ENCODE results near the gene ATP10B.

ATP10B gene

GRCh38 chr5:160567031-160567705 is 284.8 kb downstream of the ATP10B start:
- Histone ChIP-seq H3K4me3 (ENCODE audit: low read depth, low read length) (no peak overlapping the region), H3K27ac (ENCODE audit: extremely low read depth, low read depth, low read length) (no peak overlapping the region), H3K4me1 (ENCODE audit: control insufficient read depth, insufficient read depth, low read length) (no peaks in the 10 kb centered on the region), H3K36me3 (ENCODE audit: control insufficient read depth in 2 of 2, insufficient read depth in 1 of 2, low read length in 2 of 2) (no peaks in the 10 kb centered on the region), H3K9me3 (ENCODE audit: control insufficient read depth, insufficient read depth, low read depth, low read length) (no peaks in the 10 kb centered on the region)
- POLR2A ChIA-PET: no interaction called here
- TF ChIP-seq GLIS2 (tag by site-specific recombination; IDR thresholded peaks at IDR 0.05): no peak
- CTCF ChIA-PET: no interaction called here

GRCh38 chr5:160565376-160565775 is 286.6 kb downstream of the ATP10B start:
- Histone ChIP-seq H3K9me3 (ENCODE audit: control insufficient read depth, insufficient read depth, low read depth, low read length) (no peaks in the 10 kb centered on the region), H3K4me1 (ENCODE audit: control insufficient read depth, insufficient read depth, low read length) (no peaks in the 10 kb centered on the region), H3K4me3 (ENCODE audit: low read depth, low read length) (no peak overlapping the region), H3K36me3 (ENCODE audit: control insufficient read depth in 2 of 2, insufficient read depth in 1 of 2, low read length in 2 of 2) (no peaks in the 10 kb centered on the region), H3K27ac (ENCODE audit: extremely low read depth, low read depth, low read length) (no peak overlapping the region)
- ChIA-PET POLR2A (no interaction called here), CTCF (interaction anchor here (0.6 kb wide), 1 partner anchor 56 kb away, joined by 5 read pairs; no protein-coding TSS in a partner anchor)
- TF ChIP-seq ZNF621 (tag by site-specific recombination; IDR thresholded peaks at IDR 0.05): no peak
- TF ChIP-seq GLI4 (tag by site-specific recombination; IDR thresholded peaks at IDR 0.05): no peak
- TF ChIP-seq ZNF701 (tag by site-specific recombination; IDR thresholded peaks at IDR 0.05): no peak
- no peak for TF ChIP-seq ZNF843 (tag by site-specific recombination; IDR thresholded peaks at IDR 0.05)
- TF ChIP-seq ZNF558 (tag by site-specific recombination; IDR thresholded peaks at IDR 0.05): no peak
- no peak for TF ChIP-seq ZBTB44 (tag by site-specific recombination; IDR thresholded peaks at IDR 0.05)
- no peak for TF ChIP-seq ZNF629 (tag by site-specific recombination; IDR thresholded peaks at IDR 0.05)
- TF ChIP-seq ZNF776 (tag by site-specific recombination; IDR thresholded peaks at IDR 0.05; ENCODE audit: borderline replicate concordance): no peak
- TF ChIP-seq ZNF26 (tag by site-specific recombination; IDR thresholded peaks at IDR 0.05): no peak
- no peak for TF ChIP-seq ZNF585B (tag by site-specific recombination; IDR thresholded peaks at IDR 0.05)
- TF ChIP-seq ZNF18 (tag by site-specific recombination; IDR thresholded peaks at IDR 0.05): no peak
- TF ChIP-seq ZNF174 (tag by site-specific recombination; IDR thresholded peaks at IDR 0.05): no peak
- no peak for TF ChIP-seq KLF10 (tag by site-specific recombination; IDR thresholded peaks at IDR 0.05)
- TF ChIP-seq ZSCAN30 (tag by site-specific recombination; IDR thresholded peaks at IDR 0.05): no peak
- TF ChIP-seq ZNF658 (tag by site-specific recombination; IDR thresholded peaks at IDR 0.05): no peak
- TF ChIP-seq ZNF335 (tag by site-specific recombination; conservative IDR thresholded peaks at IDR 0.05): no peak
- TF ChIP-seq ZBTB20 (tag by site-specific recombination; IDR thresholded peaks at IDR 0.05): no peak
- TF ChIP-seq ZNF488 (tag by site-specific recombination; IDR thresholded peaks at IDR 0.05): no peak
- TF ChIP-seq ZNF510 (tag by site-specific recombination; IDR thresholded peaks at IDR 0.05; ENCODE audit: insufficient replicate concordance): no peak
- TF ChIP-seq ZNF501 (tag by site-specific recombination; IDR thresholded peaks at IDR 0.05): no peak

Measured in HEK293 (cell line).